ENCODE data around the gene CARD11.
"Not testable (repeated sequence)": the region's sequence is repeated elsewhere in the genome, so short reads cannot be mapped to it uniquely, and the experiment has no call there.

CARD11 gene

GRCh38 chr7:3021825-3022224, 21.8 kb downstream of the CARD11 start:
- DNase-seq (ENCODE audit: low read depth in 2 of 3, low spot score in 2 of 3): no peak

GRCh38 chr7:3021224-3021623, 22.4 kb downstream of the CARD11 start:
- not testable (repeated sequence) for DNase-seq (ENCODE audit: low read depth in 2 of 3, low spot score in 2 of 3)

GRCh38 chr7:3020416-3020815, 23.3 kb downstream of the CARD11 start:
- no peak for DNase-seq (ENCODE audit: low read depth in 2 of 3, low spot score in 2 of 3)

GRCh38 chr7:3019801-3020200, 23.9 kb downstream of the CARD11 start:
- DNase-seq (ENCODE audit: low read depth in 2 of 3, low spot score in 2 of 3): no peak

- no peak for DNase-seq (ENCODE audit: low read depth in 2 of 3, low spot score in 2 of 3)
Observed at GRCh38 chr7:3013975-3014792, 29.5 kb downstream of the CARD11 start.

GRCh38 chr7:3011211-3011852, 32.3 kb downstream of the CARD11 start:
- no peak for DNase-seq (ENCODE audit: low read depth in 2 of 3, low spot score in 2 of 3)

- DNase-seq (ENCODE audit: low read depth in 2 of 3, low spot score in 2 of 3): no peak
Observed at GRCh38 chr7:3010161-3010560, 33.5 kb downstream of the CARD11 start.

- DNase-seq (ENCODE audit: low read depth in 2 of 3, low spot score in 2 of 3): no peak
Observed at GRCh38 chr7:3009086-3009485, 34.6 kb downstream of the CARD11 start.

GRCh38 chr7:3008386-3008785, 35.3 kb downstream of the CARD11 start:
- no peak for DNase-seq (ENCODE audit: low read depth in 2 of 3, low spot score in 2 of 3)

- no peak for DNase-seq (ENCODE audit: low read depth in 2 of 3, low spot score in 2 of 3)
Observed at GRCh38 chr7:3007696-3008095, 36.0 kb downstream of the CARD11 start.

GRCh38 chr7:3005257-3005656, 38.4 kb downstream of the CARD11 start:
- DNase-seq (ENCODE audit: low read depth in 2 of 3, low spot score in 2 of 3): no peak

- DNase-seq (ENCODE audit: low read depth in 2 of 3, low spot score in 2 of 3): no peak
Observed at GRCh38 chr7:3003936-3004335, 39.7 kb downstream of the CARD11 start.

- DNase-seq (ENCODE audit: low read depth in 2 of 3, low spot score in 2 of 3): no peak
Observed at GRCh38 chr7:3002631-3003030, 41.0 kb downstream of the CARD11 start.

- DNase-seq (ENCODE audit: low read depth in 2 of 3, low spot score in 2 of 3): no peak
Observed at GRCh38 chr7:3000566-3000965, 43.1 kb downstream of the CARD11 start.

- no peak for DNase-seq (ENCODE audit: low read depth in 2 of 3, low spot score in 2 of 3)
Observed at GRCh38 chr7:2999078-2999500, 44.6 kb downstream of the CARD11 start.

- no peak for DNase-seq (ENCODE audit: low read depth in 2 of 3, low spot score in 2 of 3)
Observed at GRCh38 chr7:2997014-2997413, 46.7 kb downstream of the CARD11 start.

- DNase-seq (ENCODE audit: low read depth in 2 of 3, low spot score in 2 of 3): no peak
Observed at GRCh38 chr7:2996141-2996540, 47.5 kb downstream of the CARD11 start.

GRCh38 chr7:2993868-2994267, 49.8 kb downstream of the CARD11 start:
- DNase-seq (ENCODE audit: low read depth in 2 of 3, low spot score in 2 of 3): no peak

GRCh38 chr7:2993396-2993795, 50.3 kb downstream of the CARD11 start:
- no peak for DNase-seq (ENCODE audit: low read depth in 2 of 3, low spot score in 2 of 3)

GRCh38 chr7:2990949-2991470, 52.7 kb downstream of the CARD11 start:
- DNase-seq (ENCODE audit: low read depth in 2 of 3, low spot score in 2 of 3): no peak

- no peak for DNase-seq (ENCODE audit: low read depth in 2 of 3, low spot score in 2 of 3)
Observed at GRCh38 chr7:2986561-2986960, 57.1 kb downstream of the CARD11 start.

- no peak for DNase-seq (ENCODE audit: low read depth in 2 of 3, low spot score in 2 of 3)
Observed at GRCh38 chr7:2985866-2986265, 57.8 kb downstream of the CARD11 start.

Measured in activated CD8-positive, alpha-beta memory T cell treated with anti-CD3 and anti-CD28 coated beads for 48 hours (primary cell).